GM23338 (cell line): Measurements from ENCODE around the gene C14orf132. TPM values are rescaled to one million over a fixed set of nuclear protein-coding genes. Genes with fewer than 3 reads are reported as not detected.

Experiments
- ATAC-seq: fragments of 200-7000 bp; cut with Tn5 transposase; 3 replicates; pipeline ENCODE4 v1.9.1; 2020
- DNase-seq: peaks from one replicate; pipeline ENCODE4 v3.0.0-alpha.2; 2015; ENCODE audit warnings: low spot score
- H2AFZ ChIP-seq: fragments of 200-600 bp; sonication (generic); 2 replicates; pipeline ENCODE4 v1.8.0; 2016; ENCODE audit warnings: antibody characterized with exemption, mild to moderate bottlenecking, moderate library complexity
- H3F3A ChIP-seq: fragments of 200-600 bp; sonication (generic); replicated peaks from 2 replicates; pipeline ENCODE4 v1.8.0; 2017; ENCODE audit warnings: antibody characterized with exemption, mixed run types, low read depth
- H3K27ac ChIP-seq: fragments of 200-600 bp; sonication (generic); 2 replicates; pipeline ENCODE4 v1.6.1; 2016; ENCODE audit warnings: low read depth
- H3K27me3 ChIP-seq: fragments of 200-600 bp; sonication (generic); 2 replicates; pipeline ENCODE4 v1.8.0; 2016; ENCODE audit warnings: mild to moderate bottlenecking, mixed run types, moderate library complexity; ENCODE audit not compliant: insufficient read depth
- H3K36me3 ChIP-seq: fragments of 200-600 bp; sonication (generic); 2 replicates; pipeline ENCODE4 v1.8.0; 2016; ENCODE audit warnings: mild to moderate bottlenecking; ENCODE audit not compliant: insufficient read depth
- H3K4me1 ChIP-seq: fragments of 200-600 bp; sonication (generic); 2 replicates; pipeline ENCODE4 v1.8.0; 2016; ENCODE audit warnings: mild to moderate bottlenecking, moderate library complexity; ENCODE audit not compliant: insufficient read depth
- H3K4me2 ChIP-seq: fragments of 200-600 bp; sonication (generic); 2 replicates; pipeline ENCODE4 v1.7.1; 2017; ENCODE audit warnings: mixed run types
- H3K4me3 ChIP-seq: fragments of 200-600 bp; sonication (generic); 2 replicates; pipeline ENCODE4 v1.6.1; 2016; ENCODE audit warnings: mixed run types
- H3K79me2 ChIP-seq: fragments of 200-600 bp; sonication (generic); replicated peaks from 2 replicates; pipeline ENCODE4 v1.8.0; 2017; ENCODE audit warnings: mild to moderate bottlenecking; ENCODE audit not compliant: insufficient read depth
- H3K9me2 ChIP-seq: fragments of 200-600 bp; sonication (generic); 2 replicates; pipeline ENCODE4 v1.8.0; 2017; ENCODE audit not compliant: insufficient read depth
- H4K20me1 ChIP-seq: fragments of 200-600 bp; sonication (generic); replicated peaks from 2 replicates; pipeline ENCODE4 v1.8.0; 2017; ENCODE audit warnings: mild to moderate bottlenecking; ENCODE audit not compliant: insufficient read depth
- H3K27ac Mint-ChIP-seq: 2 replicates; pipeline ENCODE4 v1.8.0; 2020; ENCODE audit warnings: inconsistent platforms, mild to moderate bottlenecking, moderate library complexity, mixed read lengths
- H3K27me3 Mint-ChIP-seq: 3 replicates; pipeline ENCODE4 v1.8.0; 2022; ENCODE audit warnings: low read depth, mild to moderate bottlenecking, moderate library complexity, mixed read lengths, inconsistent platforms; ENCODE audit not compliant: insufficient read depth, poor library complexity
- H3K36me3 Mint-ChIP-seq: 3 replicates; pipeline ENCODE4 v1.8.0; 2021; ENCODE audit warnings: low read depth, mild to moderate bottlenecking, inconsistent platforms, moderate library complexity, mixed read lengths
- H3K4me1 Mint-ChIP-seq: 3 replicates; pipeline ENCODE4 v1.8.0; 2020; ENCODE audit warnings: mild to moderate bottlenecking, inconsistent platforms, mixed read lengths
- H3K4me3 Mint-ChIP-seq: 3 replicates; pipeline ENCODE4 v1.8.0; 2021; ENCODE audit warnings: moderate library complexity, mild to moderate bottlenecking, inconsistent platforms, mixed read lengths
- H3K9me3 Mint-ChIP-seq: 3 replicates; pipeline ENCODE4 v1.8.0; 2020; ENCODE audit warnings: moderate library complexity, mild to moderate bottlenecking, inconsistent platforms, mixed read lengths
- CREB1 ChIP-seq: fragments of 250-450 bp; sonication (Bioruptor Pico); IDR thresholded peaks from 2 replicates; pipeline ENCODE4 v1.5.0; 2020; ENCODE audit warnings: low read depth, mild to moderate bottlenecking, moderate library complexity
- CTCF ChIP-seq, 2 experiments: fragments of 200-600 bp in 1 of 2; sonication (generic) in 1 of 2; conservative IDR thresholded peaks; 2 replicates each; pipeline versions ENCODE4 v1.5.1 to v1.6.1; 2016 to 2017; ENCODE audit warnings: antibody characterized with exemption in 2 of 2, low read depth in 2 of 2, mild to moderate bottlenecking in 2 of 2, moderate library complexity in 1 of 2
- ETS1 ChIP-seq: IDR thresholded peaks from 2 replicates; pipeline ENCODE4 v1.6.1; 2016; ENCODE audit warnings: antibody characterized with exemption
- EZH2 ChIP-seq: fragments of 200-600 bp; sonication (generic); IDR thresholded peaks from one replicate; pipeline ENCODE4 v1.8.0; 2017; ENCODE audit warnings: antibody characterized with exemption, mild to moderate bottlenecking, low read depth; ENCODE audit not compliant: unreplicated experiment
- EZH2phosphoT487 ChIP-seq: fragments of 200-600 bp; sonication (generic); IDR thresholded peaks from one replicate; pipeline ENCODE4 v1.8.1; 2018; ENCODE audit warnings: antibody characterized with exemption; ENCODE audit not compliant: unreplicated experiment
- JUNB ChIP-seq: IDR thresholded peaks from one replicate; pipeline ENCODE4 v1.6.1; 2016; ENCODE audit warnings: antibody characterized with exemption; ENCODE audit not compliant: unreplicated experiment
- NANOG ChIP-seq: IDR thresholded peaks from 2 replicates; pipeline ENCODE4 v1.6.1; 2016; ENCODE audit warnings: antibody characterized with exemption, borderline replicate concordance
- POLR2AphosphoS5 ChIP-seq: IDR thresholded peaks from 2 replicates; pipeline ENCODE4 v1.6.1; 2016; ENCODE audit warnings: antibody characterized with exemption, low read depth
- REST ChIP-seq: IDR thresholded peaks from one replicate; pipeline ENCODE4 v1.6.1; 2018; ENCODE audit warnings: antibody characterized with exemption; ENCODE audit not compliant: unreplicated experiment
- STAT1 ChIP-seq: IDR thresholded peaks from one replicate; pipeline ENCODE4 v1.6.1; 2016; ENCODE audit warnings: antibody characterized with exemption; ENCODE audit not compliant: unreplicated experiment
- ZNF114 ChIP-seq: fragments of 250-450 bp; sonication (Bioruptor Pico); IDR thresholded peaks from 2 replicates; pipeline ENCODE4 v1.5.0; 2020; ENCODE audit warnings: mild to moderate bottlenecking, moderate library complexity
- ZNF331 ChIP-seq: fragments of 250-450 bp; sonication (Bioruptor Pico); IDR thresholded peaks from 2 replicates; pipeline ENCODE4 v1.5.0; 2020; ENCODE audit warnings: low read depth, mild to moderate bottlenecking, moderate library complexity
- ZNF462 ChIP-seq: fragments of 250-450 bp; sonication (Bioruptor Pico); IDR thresholded peaks from 2 replicates; pipeline ENCODE4 v1.5.0; 2020; ENCODE audit warnings: mild to moderate bottlenecking, moderate library complexity
- polyA plus RNA-seq: library from polyadenylated mRNA; unstranded; fragments of >200 nt; fragmentation: Nextera tagmentation; extraction: Ambion mirVana; gene quantifications from 2 replicates; pipeline ENCODE4 v1.2.1, GENCODE V29; 2016
- total RNA-seq: library from RNA; depleted of rRNA; stranded (reverse); fragments of >200 nt; shearing (Covaris generic); gene quantifications from 2 replicates; pipeline ENCODE4 v1.2.3, GENCODE V29; 2014

The C14orf132 gene
- total and polyA plus RNA-seq, 2 experiments from 2014 or later = 13.8 to 16.2 TPM

GRCh38 chr14:96134508-96134907, 95.3 kb downstream of the C14orf132 start:
- Histone ChIP-seq H4K20me1 (no peaks in the 10 kb centered on the region), H3K4me2 (no peak overlapping the region), H3K79me2 (no peaks in the 10 kb centered on the region), H3K27me3 (0 out of 2 replicates have a peak, but pooled peaks cover 4% of the 10 kb centered on the region), H3F3A (no peaks in the 10 kb centered on the region), H3K27ac (no peak overlapping the region), H3K9me2 (no peaks in the 10 kb centered on the region; the same call in 1 of the 2 replicates), H3K4me3 (no peak overlapping the region), H3K4me1 (no peaks in the 10 kb centered on the region), H2AFZ (no peak overlapping the region), H3K36me3 (no peaks in the 10 kb centered on the region)
- Mint-ChIP-seq H3K27me3 (peaks cover 2% of the 10 kb centered on the region), H3K36me3 (no peaks in the 10 kb centered on the region), H3K27ac (no peak overlapping the region), H3K4me1 (no peaks in the 10 kb centered on the region), H3K4me3 (no peak overlapping the region), H3K9me3 (peaks cover 8% of the 10 kb centered on the region; the same call in 2 of the 3 replicates)
- DNase-seq (no peak), ATAC-seq (no peak)
- no peak for TF ChIP-seq REST
- TF ChIP-seq EZH2phosphoT487 = no peak
- no peak for TF ChIP-seq ZNF331 (CRISPR knock-in tag)
- no peak for TF ChIP-seq EZH2
- no peak for TF ChIP-seq ZNF462
- TF ChIP-seq CREB1 (CRISPR knock-in tag) = no peak
- no peak for TF ChIP-seq POLR2AphosphoS5
- no peak for TF ChIP-seq NANOG
- no peak for TF ChIP-seq ZNF114 (CRISPR knock-in tag)
- no peak for TF ChIP-seq JUNB
- TF ChIP-seq ETS1 = no peak
- TF ChIP-seq STAT1 = no peak
- TF ChIP-seq CTCF (conservative IDR thresholded peaks at IDR 0.05; ENCODE audit: low read depth in 2 of 2) = no peak
